B cell (primary cell): ENCODE results near the gene ADGRA1. TPM values are rescaled to one million over a fixed set of nuclear protein-coding genes. Genes with fewer than 3 reads are reported as not detected.

ENCODE experiments used
- ATAC-seq: fragments of 200-7000 bp; cut with Tn5 transposase; one replicate; pipeline ENCODE4 v1.10.0; 2021; ENCODE audit warnings: low read depth, mild to moderate bottlenecking, moderate number of reproducible peaks, moderate library complexity
- CTCF ChIA-PET: fragments of 350-600 bp; sonication (Branson Sonifier 250); formaldehyde crosslinking; loops from one replicate; lab custom pipeline; 2021; ENCODE audit warnings: antibody characterized with exemption, inconsistent platforms; lab: Charles Lee
- POLR2A ChIA-PET: fragments of 350-600 bp; sonication (Branson Sonifier 250); formaldehyde crosslinking; loops from one replicate; lab custom pipeline; 2021; ENCODE audit warnings: antibody characterized with exemption; lab: Charles Lee
- DNase-seq: peaks from one replicate; pipeline ENCODE4 v3.0.0; 2013
- H2AFZ ChIP-seq: 2 replicates; pipeline ENCODE4 v1.6.1; 2012; ENCODE audit warnings: mild to moderate bottlenecking, low read depth, low read length; ENCODE audit not compliant: insufficient read depth, poor library complexity, severe bottlenecking
- H3K27ac ChIP-seq, 2 donors: 1 replicate in 1 of 2; 2 replicates in 1 of 2; pipeline ENCODE4 v1.5.1; 2012 to 2013; ENCODE audit warnings: low read length in 2 of 2, mild to moderate bottlenecking in 2 of 2, moderate library complexity in 1 of 2
- H3K27me3 ChIP-seq, 4 experiments: fragments of 200-600 bp in 1 of 4; sonication (generic) in 1 of 4; replicated peaks in 1 of 4; 1 replicate in 2 of 4; 2 replicates in 2 of 4; pipeline versions ENCODE4 v1.6.1 to v1.7.0; 2013 to 2016; ENCODE audit warnings: low read length in 3 of 4, mild to moderate bottlenecking in 2 of 4, mixed read lengths in 1 of 4, moderate library complexity in 1 of 4; ENCODE audit not compliant: insufficient read depth in 4 of 4, control insufficient read depth in 3 of 4; ENCODE audit errors: control extremely low read depth in 1 of 4
- H3K36me3 ChIP-seq, 2 experiments: replicated peaks in 1 of 2; 1 replicate in 1 of 2; 2 replicates in 1 of 2; pipeline versions ENCODE4 v1.6.1 to v1.7.1; 2013; ENCODE audit warnings: low read length in 1 of 2; ENCODE audit not compliant: insufficient read depth in 2 of 2, control insufficient read depth in 1 of 2; ENCODE audit errors: control extremely low read depth in 1 of 2, extremely low read depth in 1 of 2
- H3K4me1 ChIP-seq, 2 donors: fragments of 200-600 bp in 1 of 2; sonication (generic) in 1 of 2; 1 replicate in 1 of 2; 2 replicates in 1 of 2; pipeline versions ENCODE4 v1.5.1 to v1.6.1; 2013 to 2017; ENCODE audit warnings: low read length in 2 of 2; ENCODE audit not compliant: control insufficient read depth in 2 of 2, insufficient read depth in 2 of 2
- H3K4me2 ChIP-seq: replicated peaks from 2 replicates; pipeline ENCODE3; 2012; ENCODE audit warnings: mild to moderate bottlenecking, low read depth, low read length; ENCODE audit not compliant: poor library complexity, severe bottlenecking
- H3K4me3 ChIP-seq, 5 experiments: fragments of 200-600 bp in 1 of 5; sonication (generic) in 1 of 5; 1 replicate in 3 of 5; 2 replicates in 2 of 5; pipeline versions ENCODE4 v1.5.1 to v1.7.0; 2011 to 2016; ENCODE audit warnings: low read length in 4 of 5, mild to moderate bottlenecking in 4 of 5, low read depth in 2 of 5, control low read depth in 1 of 5, moderate library complexity in 1 of 5; ENCODE audit not compliant: insufficient read depth in 1 of 5; ENCODE audit errors: control extremely low read depth in 1 of 5, extremely low read depth in 1 of 5
- H3K79me2 ChIP-seq: fragments of 200-600 bp; sonication (generic); one replicate; pipeline ENCODE4 v1.6.0; 2016; ENCODE audit warnings: low read length; ENCODE audit not compliant: control insufficient read depth, insufficient read depth
- H3K9ac ChIP-seq: fragments of 200-600 bp; sonication (generic); 2 replicates; pipeline ENCODE4 v1.6.1; 2017; ENCODE audit warnings: mild to moderate bottlenecking, low read length, moderate library complexity
- H3K9me3 ChIP-seq, 3 donors: one replicate each; pipeline versions ENCODE4 v1.6.1 to v1.7.1; 2013; ENCODE audit warnings: low read length in 2 of 3; ENCODE audit not compliant: control insufficient read depth in 2 of 3, insufficient read depth in 1 of 3; ENCODE audit errors: control extremely low read depth in 1 of 3
- H4K20me1 ChIP-seq: 2 replicates; pipeline ENCODE4 v1.6.0; 2012; ENCODE audit warnings: mild to moderate bottlenecking, low read length; ENCODE audit not compliant: insufficient read depth, control insufficient read depth, poor library complexity, severe bottlenecking
- H3K27ac Mint-ChIP-seq: one replicate; pipeline ENCODE4 v1.8.0; 2021; ENCODE audit warnings: mixed read lengths
- H3K27me3 Mint-ChIP-seq: one replicate; pipeline ENCODE4 v1.8.0; 2021; ENCODE audit warnings: mixed read lengths
- H3K4me1 Mint-ChIP-seq: one replicate; pipeline ENCODE4 v1.8.0; 2021; ENCODE audit warnings: mixed read lengths
- H3K4me3 Mint-ChIP-seq: one replicate; pipeline ENCODE4 v1.8.0; 2021; ENCODE audit warnings: mixed read lengths
- H3K9me3 Mint-ChIP-seq: one replicate; pipeline ENCODE4 v1.8.0; 2022; ENCODE audit warnings: mixed read lengths; ENCODE audit not compliant: insufficient read depth
- CTCF ChIP-seq: fragments of 200-600 bp; IDR thresholded peaks from one replicate; pipeline ENCODE4 v1.8.0; 2022; ENCODE audit warnings: antibody characterized with exemption, mild to moderate bottlenecking
- EZH2 ChIP-seq: IDR thresholded peaks from 2 replicates; pipeline ENCODE4 v1.6.1; 2012; ENCODE audit warnings: borderline replicate concordance, low read depth, mild to moderate bottlenecking, moderate library complexity, low read length; ENCODE audit not compliant: insufficient read depth, poor library complexity, severe bottlenecking
- WGBS: methylation state at CpG from one replicate; pipeline ENCODE4 v1.1.5; 2013; ENCODE audit warnings: missing lambda C conversion rate; ENCODE audit not compliant: insufficient coverage; 5-methylcytosine and 5-hydroxymethylcytosine counted together
- intact Hi-C: fragments of 100-400 bp; cut with micrococcal nuclease; formaldehyde crosslinking; loops from one replicate; pipeline ENCODE4 v1.10.0; 2022
- polyA plus RNA-seq: library from polyadenylated mRNA; depleted of rRNA; stranded (reverse); fragments of >200 nt; gene quantifications from 2 replicates; pipeline ENCODE4 v1.2.3, GENCODE V29; 2012
- total RNA-seq, 2 donors: library from RNA; stranded (reverse); fragments of 120-200 nt in 1 of 2; gene quantifications; 1 replicate in 1 of 2; 2 replicates in 1 of 2; pipeline versions ENCODE4 v1.2.3 to v1.2.4, GENCODE V29; 2013 to 2022

Gene ADGRA1
- total and polyA plus RNA-seq, 2 donors (not counting 1 experiment from before 2014, with no cell fraction given) = not detected

DNA sequence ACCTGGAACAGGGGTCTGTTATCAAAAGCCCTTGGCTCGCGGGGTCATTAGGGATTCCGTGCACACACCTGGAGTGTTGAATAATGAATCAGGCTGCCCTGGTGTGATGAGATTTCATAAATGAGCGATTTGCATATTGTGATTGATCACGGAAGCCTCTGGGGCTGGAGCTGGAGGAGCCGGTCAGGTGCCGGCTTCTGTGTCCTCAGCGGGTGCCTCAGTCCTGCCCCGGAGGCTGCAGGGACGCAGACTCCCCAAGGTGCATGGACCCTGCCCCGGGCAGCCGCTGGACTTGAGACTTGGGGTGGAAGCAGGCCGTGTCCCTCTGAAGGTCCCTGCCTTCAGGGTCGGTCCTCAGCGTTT lies 47.9 kb upstream of the ADGRA1 start:
- intact Hi-C loops = no loop called here
- Histone ChIP-seq H3K4me1 (no peaks in the 10 kb centered on the region), H2AFZ (no peak overlapping the region), H3K27ac (no peak overlapping the region), H3K36me3 (no peaks in the 10 kb centered on the region), H3K9ac (no peak overlapping the region), H3K4me2 (no peak overlapping the region), H3K9me3 (peaks cover 0 to 5% (median 0%) of the 10 kb centered on the region in 3 donors), H4K20me1 (no peaks in the 10 kb centered on the region), H3K79me2 (no peaks in the 10 kb centered on the region), H3K27me3 (no peaks in the 10 kb centered on the region), H3K4me3 (no peak overlapping the region)
- CTCF ChIA-PET = no interaction called here
- H3K27me3 Mint-ChIP-seq = peaks cover 3% of the 10 kb centered on the region
- 88% methylated on average over 15 of the region's 15 CpGs for WGBS
- POLR2A ChIA-PET = no interaction called here
- H3K9me3 Mint-ChIP-seq = no peaks in the 10 kb centered on the region
- H3K4me1 Mint-ChIP-seq = no peaks in the 10 kb centered on the region
- no peak overlapping the region for H3K4me3 Mint-ChIP-seq
- TF ChIP-seq EZH2 = no peak
- no peak for TF ChIP-seq CTCF
- H3K27ac Mint-ChIP-seq = no peak overlapping the region
- ATAC-seq (no peak), DNase-seq (no peak)

DNA sequence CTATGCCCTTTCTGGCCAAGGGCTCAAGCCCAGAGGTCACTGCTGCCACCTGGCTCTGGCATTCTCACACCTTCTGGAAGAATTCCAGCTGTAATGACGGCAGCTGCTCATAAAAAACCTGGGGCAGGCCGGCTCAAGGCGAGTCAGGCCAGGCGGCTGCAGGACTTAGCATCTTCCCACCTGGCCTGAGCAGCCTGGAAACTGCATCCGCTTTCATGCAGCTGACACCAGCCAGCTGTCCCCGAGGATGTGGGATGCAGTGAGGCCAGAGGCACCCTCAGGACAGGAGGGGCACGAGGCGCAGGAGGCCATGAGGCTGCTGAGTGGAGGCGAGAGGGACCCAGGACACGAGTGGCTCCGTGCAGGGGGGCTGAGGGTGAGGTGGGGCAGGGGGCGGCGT lies 47.5 kb upstream of the ADGRA1 start:
- Mint-ChIP-seq H3K27ac (no peak overlapping the region), H3K4me3 (no peak overlapping the region)
- intact Hi-C loops = no loop called here

More for the DNA sequence above, 47.5 kb upstream of the ADGRA1 start:
- H3K4me1 Mint-ChIP-seq = no peaks in the 10 kb centered on the region
- Histone ChIP-seq H4K20me1 (no peaks in the 10 kb centered on the region), H3K4me2 (no peak overlapping the region), H2AFZ (no peak overlapping the region), H3K9ac (no peak overlapping the region), H3K9me3 (peaks cover 0 to 5% (median 0%) of the 10 kb centered on the region in 3 donors), H3K27me3 (no peaks in the 10 kb centered on the region), H3K4me3 (no peak overlapping the region), H3K27ac (no peak overlapping the region), H3K79me2 (no peaks in the 10 kb centered on the region), H3K4me1 (no peaks in the 10 kb centered on the region), H3K36me3 (no peaks in the 10 kb centered on the region)
- TF ChIP-seq CTCF (no peak), EZH2 (no peak)
- POLR2A ChIA-PET = no interaction called here
- ATAC-seq = no peak
- H3K27me3 Mint-ChIP-seq = peaks cover 3% of the 10 kb centered on the region
- no peaks in the 10 kb centered on the region for H3K9me3 Mint-ChIP-seq
- 77% methylated on average over 6 of the region's 13 CpGs for WGBS
- no peak for DNase-seq
- CTCF ChIA-PET = no interaction called here
